HG03060 (cell line): ENCODE measurements around the gene CCDC172.

Experiments
- ATAC-seq: cut with Tn5 transposase; IDR thresholded peaks from one replicate; pipeline ENCODE4 v1.9.1; 2021; ENCODE audit warnings: low read depth, moderate number of reproducible peaks; ENCODE audit not compliant: unreplicated experiment

The CCDC172 gene

DNA sequence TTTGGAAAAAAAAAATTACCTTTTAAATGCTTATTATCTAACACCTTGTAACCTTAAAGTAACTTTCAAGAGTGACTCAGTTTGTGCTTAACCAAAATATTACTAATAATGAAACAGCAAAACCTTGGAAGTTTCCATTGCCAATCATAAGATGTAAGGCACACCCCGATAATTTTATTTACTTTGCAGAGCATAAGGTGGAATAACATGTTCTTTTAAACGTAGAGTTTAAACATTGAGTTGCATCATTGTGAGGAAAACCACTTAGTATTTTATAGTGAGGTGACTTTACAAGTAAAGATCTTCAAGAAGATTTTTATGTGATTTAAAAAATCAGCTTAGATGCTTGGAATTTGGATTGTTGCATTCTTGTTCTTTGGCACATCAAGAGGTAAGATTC, 103.4 kb downstream of the CCDC172 start, which contains the start of gene PNLIPRP3:
TSS of gene PNLIPRP3 (plus strand) at position 177 of the 400 bp plus-strand sequence. CDS start at position 343, 166 bp downstream.
- no peak for ATAC-seq

DNA sequence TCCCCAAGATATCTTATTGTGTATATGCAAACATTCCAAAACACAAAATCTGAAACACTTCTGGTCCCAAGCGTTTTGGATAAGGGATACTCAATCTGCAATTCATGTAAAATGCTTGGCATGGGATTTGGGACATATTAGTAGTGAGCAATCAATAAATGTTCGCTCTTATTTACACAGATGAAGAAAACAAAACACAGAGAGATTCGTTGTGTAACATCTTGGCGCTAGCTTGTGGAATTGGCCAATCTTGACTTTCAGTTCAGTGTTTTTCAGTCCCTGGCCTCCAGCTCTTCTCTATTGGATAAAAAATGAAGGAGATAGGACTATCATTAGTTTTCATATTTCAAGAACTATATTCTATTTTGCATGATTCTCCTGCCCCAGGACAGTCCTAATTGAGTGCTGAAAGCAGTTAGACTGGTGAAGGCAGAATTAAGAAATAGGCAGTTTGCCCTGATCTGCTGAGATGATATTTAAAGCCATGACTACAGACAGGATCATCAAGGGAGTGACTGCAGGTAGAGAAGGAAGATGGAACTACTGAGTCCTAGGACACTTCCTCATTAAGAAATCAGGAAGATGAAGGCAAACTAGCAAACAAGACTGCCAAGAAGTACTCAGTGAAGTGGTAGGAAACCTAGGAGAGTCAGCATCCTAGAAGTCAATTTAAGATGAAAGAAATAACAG, 105.2 kb downstream of the CCDC172 start:
- ATAC-seq, result no peak
